NB4 (cell line): ENCODE results near the gene CHMP1B.

ENCODE experiments used
- CTCF ChIP-seq: IDR thresholded peaks from one replicate; pipeline ENCODE4 v1.5.1; 2012; ENCODE audit warnings: low read depth, low read length
- MAX ChIP-seq: IDR thresholded peaks from 2 replicates; pipeline ENCODE4 v1.6.1; 2011; ENCODE audit warnings: low read depth, low read length
- POLR2A ChIP-seq: IDR thresholded peaks from 2 replicates; pipeline ENCODE4 v1.6.1; 2011; ENCODE audit warnings: mild to moderate bottlenecking; ENCODE audit not compliant: insufficient read length; ENCODE audit errors: extremely low read depth

- TF ChIP-seq CTCF: no peak
- no peak; the same call in 1 of the 2 replicates for TF ChIP-seq MAX
- no peak for TF ChIP-seq POLR2A
Measured at GRCh38 chr18:11802158-11802557, 49.1 kb upstream of the CHMP1B start.
